ENCODE data around the gene FGF8. TPM values are rescaled to one million over a fixed set of nuclear protein-coding genes. Genes with fewer than 3 reads are reported as not detected.

The FGF8 gene
- total and polyA plus RNA-seq, 10 of the 15 experiments (the other 5 are each of a cell fraction or from before 2014, with no cell fraction given): 0.08 to 0.43 (median 0.17) TPM; not detected in 7

DNA sequence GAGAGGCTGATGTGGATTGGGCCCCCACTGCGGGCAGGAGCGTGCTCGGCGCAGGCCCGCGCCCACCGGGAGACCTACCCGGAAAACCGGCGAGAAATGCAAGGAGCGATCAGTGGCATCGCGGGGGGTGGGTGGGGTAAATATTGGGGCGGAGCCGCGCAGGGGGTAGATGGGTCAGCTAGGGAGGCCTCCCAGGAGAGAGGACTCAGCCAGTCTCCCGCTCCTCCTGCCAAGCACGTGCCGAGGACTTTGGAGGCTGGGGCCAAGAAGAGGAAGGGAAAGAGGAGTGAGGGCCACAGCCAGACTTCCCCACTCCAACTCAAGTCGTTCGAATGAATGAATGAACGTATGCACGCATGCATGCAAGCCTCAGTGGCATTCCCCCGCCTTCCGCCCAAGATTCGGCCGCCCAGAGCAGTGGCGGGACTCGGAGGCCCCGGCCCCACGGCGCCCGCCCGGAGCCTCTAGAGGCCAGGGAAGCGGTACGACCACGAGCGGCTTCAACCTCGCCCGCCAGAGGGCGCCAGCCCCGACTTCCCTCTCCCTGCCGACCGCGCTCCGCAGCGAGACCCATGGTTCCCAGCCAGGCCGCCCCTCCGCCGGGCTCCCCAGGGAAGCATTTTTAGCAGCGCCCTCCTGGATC is 3.8 kb upstream of the FGF8 start (continued):
- TF ChIP-seq, protein P1, sequence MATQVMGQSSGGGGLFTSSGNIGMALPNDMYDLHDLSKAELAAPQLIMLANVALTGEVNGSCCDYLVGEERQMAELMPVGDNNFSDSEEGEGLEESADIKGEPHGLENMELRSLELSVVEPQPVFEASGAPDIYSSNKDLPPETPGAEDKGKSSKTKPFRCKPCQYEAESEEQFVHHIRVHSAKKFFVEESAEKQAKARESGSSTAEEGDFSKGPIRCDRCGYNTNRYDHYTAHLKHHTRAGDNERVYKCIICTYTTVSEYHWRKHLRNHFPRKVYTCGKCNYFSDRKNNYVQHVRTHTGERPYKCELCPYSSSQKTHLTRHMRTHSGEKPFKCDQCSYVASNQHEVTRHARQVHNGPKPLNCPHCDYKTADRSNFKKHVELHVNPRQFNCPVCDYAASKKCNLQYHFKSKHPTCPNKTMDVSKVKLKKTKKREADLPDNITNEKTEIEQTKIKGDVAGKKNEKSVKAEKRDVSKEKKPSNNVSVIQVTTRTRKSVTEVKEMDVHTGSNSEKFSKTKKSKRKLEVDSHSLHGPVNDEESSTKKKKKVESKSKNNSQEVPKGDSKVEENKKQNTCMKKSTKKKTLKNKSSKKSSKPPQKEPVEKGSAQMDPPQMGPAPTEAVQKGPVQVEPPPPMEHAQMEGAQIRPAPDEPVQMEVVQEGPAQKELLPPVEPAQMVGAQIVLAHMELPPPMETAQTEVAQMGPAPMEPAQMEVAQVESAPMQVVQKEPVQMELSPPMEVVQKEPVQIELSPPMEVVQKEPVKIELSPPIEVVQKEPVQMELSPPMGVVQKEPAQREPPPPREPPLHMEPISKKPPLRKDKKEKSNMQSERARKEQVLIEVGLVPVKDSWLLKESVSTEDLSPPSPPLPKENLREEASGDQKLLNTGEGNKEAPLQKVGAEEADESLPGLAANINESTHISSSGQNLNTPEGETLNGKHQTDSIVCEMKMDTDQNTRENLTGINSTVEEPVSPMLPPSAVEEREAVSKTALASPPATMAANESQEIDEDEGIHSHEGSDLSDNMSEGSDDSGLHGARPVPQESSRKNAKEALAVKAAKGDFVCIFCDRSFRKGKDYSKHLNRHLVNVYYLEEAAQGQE (IDR thresholded peaks at IDR 0.05; ENCODE audit: low read depth, low read length): no peak
- TF ChIP-seq YY1 (IDR thresholded peaks at IDR 0.05; ENCODE audit: low read depth, low read length) (peak; percentile 71), RUNX3 (IDR thresholded peaks at IDR 0.05; ENCODE audit: low read length) (peak; percentile 81), POU2F2 (IDR thresholded peaks at IDR 0.05; ENCODE audit: borderline replicate concordance, low read depth, low read length) (0 out of 3 replicates have a peak, but pooled peaks have one; percentile 33), NR2C1 (IDR thresholded peaks at IDR 0.05) (no peak), SMARCA5 (IDR thresholded peaks at IDR 0.05) (peak; percentile 91), SPI1 (IDR thresholded peaks at IDR 0.05; ENCODE audit: borderline replicate concordance, insufficient read depth, low read depth, low read length) (peak; percentile 33; the same call in 1 of the 2 replicates), GABPA (IDR thresholded peaks at IDR 0.05; ENCODE audit: low read depth) (no peak), ZNF217 (IDR thresholded peaks at IDR 0.05) (0 out of 2 replicates have a peak, but pooled peaks have one; percentile 37)
- TF ChIP-seq, protein P2, sequence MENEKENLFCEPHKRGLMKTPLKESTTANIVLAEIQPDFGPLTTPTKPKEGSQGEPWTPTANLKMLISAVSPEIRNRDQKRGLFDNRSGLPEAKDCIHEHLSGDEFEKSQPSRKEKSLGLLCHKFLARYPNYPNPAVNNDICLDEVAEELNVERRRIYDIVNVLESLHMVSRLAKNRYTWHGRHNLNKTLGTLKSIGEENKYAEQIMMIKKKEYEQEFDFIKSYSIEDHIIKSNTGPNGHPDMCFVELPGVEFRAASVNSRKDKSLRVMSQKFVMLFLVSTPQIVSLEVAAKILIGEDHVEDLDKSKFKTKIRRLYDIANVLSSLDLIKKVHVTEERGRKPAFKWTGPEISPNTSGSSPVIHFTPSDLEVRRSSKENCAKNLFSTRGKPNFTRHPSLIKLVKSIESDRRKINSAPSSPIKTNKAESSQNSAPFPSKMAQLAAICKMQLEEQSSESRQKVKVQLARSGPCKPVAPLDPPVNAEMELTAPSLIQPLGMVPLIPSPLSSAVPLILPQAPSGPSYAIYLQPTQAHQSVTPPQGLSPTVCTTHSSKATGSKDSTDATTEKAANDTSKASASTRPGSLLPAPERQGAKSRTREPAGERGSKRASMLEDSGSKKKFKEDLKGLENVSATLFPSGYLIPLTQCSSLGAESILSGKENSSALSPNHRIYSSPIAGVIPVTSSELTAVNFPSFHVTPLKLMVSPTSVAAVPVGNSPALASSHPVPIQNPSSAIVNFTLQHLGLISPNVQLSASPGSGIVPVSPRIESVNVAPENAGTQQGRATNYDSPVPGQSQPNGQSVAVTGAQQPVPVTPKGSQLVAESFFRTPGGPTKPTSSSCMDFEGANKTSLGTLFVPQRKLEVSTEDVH (IDR thresholded peaks at IDR 0.05; ENCODE audit: low read depth, partially characterized antibody): no peak
- TF ChIP-seq, protein P3, sequence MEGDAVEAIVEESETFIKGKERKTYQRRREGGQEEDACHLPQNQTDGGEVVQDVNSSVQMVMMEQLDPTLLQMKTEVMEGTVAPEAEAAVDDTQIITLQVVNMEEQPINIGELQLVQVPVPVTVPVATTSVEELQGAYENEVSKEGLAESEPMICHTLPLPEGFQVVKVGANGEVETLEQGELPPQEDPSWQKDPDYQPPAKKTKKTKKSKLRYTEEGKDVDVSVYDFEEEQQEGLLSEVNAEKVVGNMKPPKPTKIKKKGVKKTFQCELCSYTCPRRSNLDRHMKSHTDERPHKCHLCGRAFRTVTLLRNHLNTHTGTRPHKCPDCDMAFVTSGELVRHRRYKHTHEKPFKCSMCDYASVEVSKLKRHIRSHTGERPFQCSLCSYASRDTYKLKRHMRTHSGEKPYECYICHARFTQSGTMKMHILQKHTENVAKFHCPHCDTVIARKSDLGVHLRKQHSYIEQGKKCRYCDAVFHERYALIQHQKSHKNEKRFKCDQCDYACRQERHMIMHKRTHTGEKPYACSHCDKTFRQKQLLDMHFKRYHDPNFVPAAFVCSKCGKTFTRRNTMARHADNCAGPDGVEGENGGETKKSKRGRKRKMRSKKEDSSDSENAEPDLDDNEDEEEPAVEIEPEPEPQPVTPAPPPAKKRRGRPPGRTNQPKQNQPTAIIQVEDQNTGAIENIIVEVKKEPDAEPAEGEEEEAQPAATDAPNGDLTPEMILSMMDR (IDR thresholded peaks at IDR 0.05 in 2 of 3, conservative IDR thresholded peaks at IDR 0.05 in 1 of 3; ENCODE audit: control insufficient read depth in 2 of 3, extremely low read depth in 1 of 3, insufficient read depth in 1 of 3, low read depth in 3 of 3, low read length in 3 of 3): peak; percentile 82 to 91 (median 88)
